ENCODE measurements around the gene SLC22A7. TPM values are rescaled to one million over a fixed set of nuclear protein-coding genes. Genes with fewer than 3 reads are reported as not detected.

Gene SLC22A7
- total RNA-seq, 1 donor from 2014 or later, result not detected

DNA sequence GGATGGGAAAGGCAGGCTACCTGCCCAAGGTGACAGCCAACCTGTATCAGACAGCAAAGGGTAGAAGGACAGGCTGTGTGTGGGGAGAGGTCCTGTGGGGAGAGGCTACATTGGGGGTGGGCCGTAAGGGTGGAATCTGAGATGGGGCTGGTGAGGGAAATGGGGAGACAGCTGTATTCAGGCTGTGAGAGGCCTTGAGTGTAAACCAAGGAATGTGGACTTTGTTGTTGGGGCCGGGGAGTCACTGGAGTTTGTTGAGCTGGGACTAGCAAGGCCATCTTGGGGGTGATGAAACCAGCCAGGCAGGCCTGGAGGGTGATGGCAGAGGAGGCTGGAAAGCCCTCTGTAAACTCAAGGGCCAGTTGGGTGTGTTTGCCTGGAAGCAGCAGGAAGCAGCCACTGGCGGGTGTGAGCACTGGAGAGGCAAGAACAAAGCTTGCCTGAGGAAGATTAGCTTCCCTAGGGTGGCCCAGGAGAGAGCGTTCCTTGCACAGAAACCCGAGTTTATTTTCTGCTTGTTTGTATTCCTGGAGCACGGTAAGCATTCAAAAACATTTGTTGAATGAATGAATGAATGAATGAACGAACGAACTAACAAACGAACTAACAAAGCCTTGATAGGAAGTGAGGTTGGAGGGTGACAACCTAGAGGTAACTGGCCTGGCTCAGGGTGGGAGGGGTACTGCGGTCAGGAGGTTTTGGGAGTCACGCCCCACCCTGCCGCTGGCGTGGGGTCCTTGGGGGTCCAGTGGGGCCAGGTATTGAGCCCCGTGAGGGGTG, 35.9 kb upstream of the SLC22A7 start:
- H3K27ac Mint-ChIP-seq (ENCODE audit: unreplicated experiment), result no peak overlapping the region
- no peaks in the 10 kb centered on the region for H3K9me3 Mint-ChIP-seq (ENCODE audit: unreplicated experiment)
- TF ChIP-seq, protein P1, sequence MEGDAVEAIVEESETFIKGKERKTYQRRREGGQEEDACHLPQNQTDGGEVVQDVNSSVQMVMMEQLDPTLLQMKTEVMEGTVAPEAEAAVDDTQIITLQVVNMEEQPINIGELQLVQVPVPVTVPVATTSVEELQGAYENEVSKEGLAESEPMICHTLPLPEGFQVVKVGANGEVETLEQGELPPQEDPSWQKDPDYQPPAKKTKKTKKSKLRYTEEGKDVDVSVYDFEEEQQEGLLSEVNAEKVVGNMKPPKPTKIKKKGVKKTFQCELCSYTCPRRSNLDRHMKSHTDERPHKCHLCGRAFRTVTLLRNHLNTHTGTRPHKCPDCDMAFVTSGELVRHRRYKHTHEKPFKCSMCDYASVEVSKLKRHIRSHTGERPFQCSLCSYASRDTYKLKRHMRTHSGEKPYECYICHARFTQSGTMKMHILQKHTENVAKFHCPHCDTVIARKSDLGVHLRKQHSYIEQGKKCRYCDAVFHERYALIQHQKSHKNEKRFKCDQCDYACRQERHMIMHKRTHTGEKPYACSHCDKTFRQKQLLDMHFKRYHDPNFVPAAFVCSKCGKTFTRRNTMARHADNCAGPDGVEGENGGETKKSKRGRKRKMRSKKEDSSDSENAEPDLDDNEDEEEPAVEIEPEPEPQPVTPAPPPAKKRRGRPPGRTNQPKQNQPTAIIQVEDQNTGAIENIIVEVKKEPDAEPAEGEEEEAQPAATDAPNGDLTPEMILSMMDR (IDR thresholded peaks at IDR 0.05), result no peak
- peaks cover 9% of the 10 kb centered on the region for H3K4me1 Mint-ChIP-seq (ENCODE audit: unreplicated experiment)
- H3K4me3 Mint-ChIP-seq (ENCODE audit: unreplicated experiment), result no peak overlapping the region
- H3K27me3 Mint-ChIP-seq (ENCODE audit: unreplicated experiment), result peaks cover 10% of the 10 kb centered on the region
- no peak for DNase-seq (ENCODE audit: extremely low spot score, unreplicated experiment)
- H3K36me3 Mint-ChIP-seq (ENCODE audit: unreplicated experiment), result no peaks in the 10 kb centered on the region

DNA sequence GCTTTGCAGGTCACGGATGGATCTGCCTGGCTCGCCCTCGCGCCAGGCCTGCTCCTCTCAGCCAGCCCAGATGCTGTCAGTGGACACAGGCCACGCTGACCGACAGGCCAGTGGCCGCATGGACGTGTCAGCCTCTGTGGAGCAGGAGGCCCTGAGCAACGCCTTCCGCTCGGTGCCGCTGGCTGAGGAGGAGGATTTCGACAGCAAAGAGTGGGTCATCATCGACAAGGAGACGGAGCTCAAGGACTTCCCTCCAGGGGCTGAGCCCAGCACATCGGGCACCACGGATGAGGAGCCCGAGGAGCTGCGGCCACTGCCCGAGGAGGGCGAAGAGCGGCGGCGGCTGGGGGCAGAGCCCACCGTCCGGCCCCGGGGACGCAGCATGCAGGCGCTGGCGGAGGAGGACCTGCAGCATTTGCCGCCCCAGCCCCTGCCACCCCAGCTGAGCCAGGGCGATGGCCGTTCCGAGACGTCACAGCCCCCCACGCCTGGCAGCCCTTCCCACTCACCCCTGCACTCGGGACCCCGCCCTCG, 35.2 kb upstream of the SLC22A7 start:
- no peak for DNase-seq (ENCODE audit: extremely low spot score, unreplicated experiment)
- Mint-ChIP-seq H3K27me3 (ENCODE audit: unreplicated experiment) (peaks cover 12% of the 10 kb centered on the region), H3K9me3 (ENCODE audit: unreplicated experiment) (no peaks in the 10 kb centered on the region), H3K4me3 (ENCODE audit: unreplicated experiment) (no peak overlapping the region), H3K27ac (ENCODE audit: unreplicated experiment) (no peak overlapping the region), H3K4me1 (ENCODE audit: unreplicated experiment) (peaks cover 9% of the 10 kb centered on the region), H3K36me3 (ENCODE audit: unreplicated experiment) (no peaks in the 10 kb centered on the region)
- TF ChIP-seq, protein P1 (IDR thresholded peaks at IDR 0.05), result no peak

DNA sequence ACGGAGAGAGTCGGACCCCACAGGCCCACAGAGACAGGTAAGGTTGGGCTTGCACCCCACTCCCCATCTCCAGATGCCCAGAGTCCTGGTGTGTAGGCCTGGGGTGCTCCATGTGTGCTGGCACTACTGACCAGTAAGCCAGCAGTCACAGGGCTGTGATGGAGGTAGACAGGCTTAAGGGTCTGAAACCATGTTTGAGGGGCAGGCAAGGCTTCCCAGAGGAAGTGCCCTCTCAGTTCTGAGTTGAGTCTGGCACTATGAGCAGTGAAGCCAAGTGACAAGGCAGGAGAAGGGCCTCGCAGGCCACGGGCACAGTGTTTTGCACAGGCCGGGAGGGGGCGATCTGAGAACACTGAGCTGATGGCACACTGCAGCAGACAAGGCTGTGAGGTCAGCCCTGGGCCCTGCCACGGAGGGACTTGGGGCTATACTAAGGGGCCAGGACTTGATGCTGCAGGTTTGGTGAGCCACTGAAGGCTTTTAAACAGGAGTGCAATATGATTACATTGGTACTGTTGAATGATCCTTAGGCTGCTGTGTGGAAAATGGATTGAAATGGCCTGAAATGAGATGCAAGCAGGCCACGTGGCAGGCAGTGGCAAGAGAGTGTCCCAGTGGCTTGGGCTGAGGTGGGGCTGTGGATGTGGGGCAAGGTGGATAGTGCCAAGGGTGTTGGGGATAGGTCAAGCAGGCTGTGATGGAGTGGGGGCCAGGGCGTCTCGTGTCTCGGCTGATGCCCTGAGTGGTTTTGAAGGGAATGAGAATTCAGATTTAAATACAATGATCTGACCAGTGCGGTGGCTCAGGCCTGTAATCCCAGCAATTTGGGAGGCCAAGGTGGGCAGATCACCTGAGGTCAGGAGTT, 34.5 kb upstream of the SLC22A7 start:
- no peak for DNase-seq (ENCODE audit: extremely low spot score, unreplicated experiment)
- TF ChIP-seq, protein P1 (IDR thresholded peaks at IDR 0.05), result peak; percentile 86
- Mint-ChIP-seq H3K4me1 (ENCODE audit: unreplicated experiment) (peaks cover 9% of the 10 kb centered on the region), H3K36me3 (ENCODE audit: unreplicated experiment) (no peaks in the 10 kb centered on the region), H3K27me3 (ENCODE audit: unreplicated experiment) (peaks cover 12% of the 10 kb centered on the region), H3K4me3 (ENCODE audit: unreplicated experiment) (no peak overlapping the region), H3K27ac (ENCODE audit: unreplicated experiment) (no peak overlapping the region), H3K9me3 (ENCODE audit: unreplicated experiment) (no peaks in the 10 kb centered on the region)

DNA sequence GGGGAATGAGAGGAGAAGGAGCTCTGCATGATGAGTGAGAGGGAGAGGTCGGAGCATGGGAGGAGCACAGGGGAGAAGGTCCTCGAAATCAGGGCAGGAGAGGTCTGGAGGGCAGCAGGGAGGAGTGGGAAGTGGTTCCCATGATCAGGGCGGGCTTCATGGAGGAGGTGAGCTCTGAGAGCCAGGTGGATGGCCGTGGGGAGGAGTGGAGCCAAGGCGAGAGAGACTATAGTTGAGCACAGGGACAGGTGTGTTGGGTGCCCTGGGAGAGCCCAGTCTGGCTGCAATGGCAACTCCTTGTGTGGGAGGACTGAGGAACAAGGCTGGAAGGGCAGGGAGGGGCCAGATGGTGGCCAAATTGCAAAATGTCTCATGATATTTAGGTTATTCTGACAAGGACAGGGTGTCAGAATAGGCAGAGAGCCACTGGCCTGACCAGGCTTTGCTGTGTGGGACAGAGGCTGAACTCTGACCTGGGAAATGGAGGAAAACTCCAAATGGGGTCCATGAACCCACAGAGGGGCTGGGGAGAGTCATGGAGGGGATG, 33.4 kb upstream of the SLC22A7 start:
- H3K27me3 Mint-ChIP-seq (ENCODE audit: unreplicated experiment), result peaks cover 15% of the 10 kb centered on the region
- DNase-seq (ENCODE audit: extremely low spot score, unreplicated experiment), result no peak
- no peaks in the 10 kb centered on the region for H3K9me3 Mint-ChIP-seq (ENCODE audit: unreplicated experiment)
- H3K27ac Mint-ChIP-seq (ENCODE audit: unreplicated experiment), result no peak overlapping the region
- H3K4me1 Mint-ChIP-seq (ENCODE audit: unreplicated experiment), result peaks cover 9% of the 10 kb centered on the region
- H3K4me3 Mint-ChIP-seq (ENCODE audit: unreplicated experiment), result no peak overlapping the region
- TF ChIP-seq, protein P1 (IDR thresholded peaks at IDR 0.05), result no peak
- H3K36me3 Mint-ChIP-seq (ENCODE audit: unreplicated experiment), result no peaks in the 10 kb centered on the region

All from osteocyte (in vitro differentiated cells).